Measurements from ENCODE around the gene MORN1.

Gene MORN1

DNA sequence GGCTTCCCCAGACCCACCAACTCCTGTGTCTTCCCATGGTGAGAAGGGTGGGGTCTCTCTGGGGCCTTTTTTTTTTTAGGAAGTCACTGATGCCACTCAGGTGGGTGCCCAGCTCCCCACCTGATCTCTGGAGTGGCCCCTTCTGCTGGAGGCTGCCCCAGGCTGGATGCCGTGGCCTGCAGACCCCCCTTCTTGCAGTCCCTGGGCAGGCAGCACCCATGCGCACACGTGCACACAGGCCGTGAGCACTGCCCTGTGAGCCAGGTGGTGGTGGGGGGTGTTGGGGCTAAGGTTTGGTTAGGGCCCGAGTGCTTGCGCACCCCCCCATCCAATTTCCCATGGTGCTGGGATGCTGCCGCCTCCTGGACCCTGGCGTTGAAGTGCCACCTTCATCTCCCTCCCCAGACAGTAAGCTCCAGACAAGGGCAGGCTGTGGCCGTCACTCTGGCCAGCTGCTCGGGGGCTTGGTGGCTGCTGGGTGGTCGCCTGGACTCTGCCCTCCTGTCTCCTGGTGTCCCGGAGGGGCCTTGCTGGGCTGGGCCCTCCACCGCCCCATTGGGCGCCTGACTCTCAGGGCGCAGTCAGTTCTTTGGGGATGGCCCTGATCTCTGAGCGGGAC is 112.7 kb downstream of the MORN1 start:
- intact Hi-C loops (cut with DNase I) = no loop called here

DNA sequence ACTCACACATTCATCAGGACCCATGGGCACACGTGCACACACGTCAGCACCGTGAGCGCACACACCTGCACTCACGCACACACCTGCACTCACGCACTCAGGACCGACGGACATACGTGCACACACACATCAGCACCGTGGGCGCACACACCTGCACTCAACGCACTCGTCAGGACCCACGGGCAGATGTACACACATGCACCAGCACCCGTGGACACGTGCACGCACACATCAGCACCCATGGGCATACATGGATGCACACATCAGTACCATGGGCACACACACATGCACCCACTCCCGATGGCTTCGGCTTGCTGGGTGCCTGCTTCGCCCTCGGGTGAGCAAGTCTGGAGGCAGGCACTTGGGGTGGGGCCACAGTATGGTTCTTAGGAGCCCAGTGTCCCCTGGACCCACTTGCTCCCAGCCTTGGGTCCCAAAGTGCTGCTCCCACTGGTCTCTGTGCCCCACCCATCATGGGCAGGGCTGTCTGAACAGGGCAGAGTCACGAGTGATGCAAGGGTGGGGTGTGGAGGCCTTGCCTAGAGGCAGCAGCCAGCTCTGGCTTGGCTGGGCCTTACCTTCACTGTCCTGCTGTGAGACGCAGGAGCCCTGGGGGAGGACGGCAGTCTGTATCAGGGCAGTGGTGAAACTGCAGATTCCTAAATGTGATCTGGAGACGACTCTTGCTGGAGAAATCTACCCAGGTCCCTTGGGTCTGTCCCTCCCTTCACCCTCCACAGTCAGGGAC is 113.4 kb downstream of the MORN1 start:
- DNase-seq = no peak
- intact Hi-C loops (cut with DNase I) = no loop called here

More for the DNA sequence above, 112.7 kb downstream of the MORN1 start:
- DNase-seq = no peak

DNA sequence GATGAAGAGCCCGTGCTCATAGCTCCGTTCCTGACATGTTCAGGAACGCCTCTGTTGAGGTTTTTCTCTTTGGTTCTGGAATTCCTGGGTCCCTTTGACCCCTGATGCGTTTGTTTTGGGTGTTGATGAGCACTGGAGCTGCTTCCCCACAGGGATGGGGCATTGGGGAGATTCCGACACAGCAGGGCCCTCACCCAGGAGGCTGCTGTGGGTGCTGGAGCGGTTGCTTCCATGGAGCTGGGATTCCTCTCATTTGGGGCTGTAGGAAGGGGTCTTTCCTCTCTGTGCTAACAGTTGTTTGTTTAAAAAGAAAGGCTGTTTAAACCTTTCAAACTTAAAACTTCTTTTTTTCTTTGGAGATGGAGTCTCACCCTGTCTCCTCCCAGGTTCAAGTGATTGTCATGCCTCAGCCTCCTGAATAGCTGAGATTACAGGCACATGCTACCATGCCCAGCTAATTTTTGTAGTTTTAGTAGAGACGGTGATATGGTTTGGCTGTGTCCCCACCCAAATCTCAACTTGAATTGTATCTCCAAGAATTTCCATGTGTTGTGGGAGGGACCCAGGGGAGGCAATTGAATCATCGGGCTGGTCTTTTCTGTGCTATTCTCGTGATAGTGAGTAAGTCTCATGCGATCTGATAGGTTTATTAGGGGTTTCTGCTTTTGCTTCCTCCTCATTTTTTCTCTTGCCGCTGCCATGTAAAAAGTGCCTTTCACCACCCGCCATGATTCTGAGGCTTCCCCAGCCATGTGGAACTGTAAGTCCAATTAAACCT is 114.4 kb downstream of the MORN1 start:
- DNase-seq = peak in 1 of 42 donors; percentile 32
- intact Hi-C loops (cut with DNase I) = no loop called here

DNA sequence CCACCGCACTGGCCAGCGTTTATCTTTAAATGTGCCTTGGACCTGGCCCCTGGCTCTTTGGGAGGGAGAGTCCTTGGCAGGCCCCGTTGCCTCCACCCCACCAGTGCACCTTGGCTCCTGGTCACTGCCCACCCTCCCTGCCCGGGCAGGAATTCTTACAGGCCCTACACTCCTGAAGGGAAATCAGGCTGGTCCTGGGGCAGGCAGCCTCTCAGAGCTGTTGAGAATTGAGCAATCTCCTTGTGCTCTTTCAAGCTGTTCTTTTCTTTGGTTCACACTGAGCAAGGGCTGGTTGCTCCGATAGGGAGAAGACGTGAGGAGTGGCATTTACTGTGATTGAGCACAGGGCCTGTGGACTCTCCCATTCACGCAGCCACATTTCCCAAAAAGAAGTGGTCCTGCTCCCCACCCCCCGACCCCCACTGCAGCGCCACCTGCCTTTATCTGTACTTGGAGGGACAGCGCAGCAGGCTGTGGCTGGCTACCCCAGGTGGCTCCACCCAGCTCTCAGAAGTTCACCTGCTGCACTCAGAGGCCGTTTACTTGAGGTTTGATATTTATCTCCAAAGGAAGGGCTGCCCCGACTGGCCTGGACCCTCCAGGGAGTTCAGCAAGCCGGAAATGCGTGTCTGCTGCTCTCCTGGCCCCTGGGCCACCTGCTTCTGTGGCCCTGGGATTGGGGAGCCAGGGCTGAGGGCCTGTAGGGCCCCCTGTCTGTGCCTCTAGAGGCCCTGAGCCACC is 115.4 kb downstream of the MORN1 start:
- no peak for DNase-seq
- intact Hi-C loops (cut with DNase I) = no loop called here

DNA sequence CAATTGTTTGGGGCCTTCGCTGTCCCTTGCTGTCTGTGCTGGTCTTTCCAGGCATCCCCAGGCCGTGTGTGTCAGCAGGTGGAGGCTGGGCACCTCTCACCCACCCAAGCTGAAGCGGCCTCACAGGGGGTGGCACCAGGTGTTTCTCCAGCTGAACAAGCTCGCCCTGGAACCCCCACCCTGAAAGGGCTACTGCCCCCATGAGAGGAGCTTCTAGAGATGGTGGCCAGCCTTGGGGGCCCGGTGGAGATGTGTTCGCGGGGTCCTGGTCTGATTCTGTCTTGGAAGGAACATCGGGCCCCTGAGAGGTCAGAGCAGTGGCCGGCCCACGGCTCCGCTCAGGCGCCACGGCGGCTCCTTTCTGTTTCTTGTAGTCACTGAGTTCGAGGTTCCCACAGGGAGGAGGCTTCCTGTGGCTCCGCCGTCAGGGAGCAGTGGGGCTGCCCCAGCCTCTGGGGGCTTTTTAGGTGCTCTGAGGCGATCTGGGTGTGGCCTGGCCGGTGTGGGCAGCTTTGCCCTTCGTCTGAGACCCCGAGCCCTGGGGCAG is 116.4 kb downstream of the MORN1 start:
- intact Hi-C loops (cut with DNase I) = no loop called here
- DNase-seq = no peak

DNA sequence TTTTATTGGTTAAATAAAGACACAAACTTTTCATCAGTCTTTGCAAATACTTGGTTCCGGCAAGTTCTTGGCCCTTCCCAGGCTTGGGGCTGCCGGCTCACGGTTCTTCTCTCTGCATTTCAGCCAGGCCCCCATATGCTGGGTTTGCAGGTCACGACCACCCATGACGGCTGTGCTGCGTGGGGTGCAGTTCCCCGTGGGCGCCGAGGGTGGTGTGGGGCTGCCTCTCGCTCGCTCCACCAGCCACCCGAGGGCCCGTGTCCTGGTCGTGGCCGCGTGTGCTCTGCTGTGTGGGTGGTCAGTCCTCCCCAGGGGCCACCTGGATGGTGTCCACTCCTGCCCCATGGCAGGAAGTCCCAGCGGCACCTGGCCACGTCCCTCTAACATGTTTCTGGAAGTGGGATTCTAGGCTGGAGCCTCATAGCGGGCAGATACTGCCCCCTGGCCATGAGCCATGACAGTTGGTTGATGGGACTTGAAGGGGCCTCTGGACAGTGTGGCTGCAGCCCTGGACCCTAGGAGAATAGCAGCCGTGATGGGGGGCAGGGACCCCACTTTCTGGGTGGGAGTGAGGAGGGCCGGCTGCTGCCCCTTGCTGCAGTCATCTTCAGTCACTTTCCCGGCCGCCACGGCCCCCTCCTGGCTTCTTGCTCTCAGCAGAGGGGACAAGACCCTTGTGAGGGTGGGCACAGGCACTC is 117.0 kb downstream of the MORN1 start:
- DNase-seq = no peak
- intact Hi-C loops (cut with DNase I) = no loop called here

DNA sequence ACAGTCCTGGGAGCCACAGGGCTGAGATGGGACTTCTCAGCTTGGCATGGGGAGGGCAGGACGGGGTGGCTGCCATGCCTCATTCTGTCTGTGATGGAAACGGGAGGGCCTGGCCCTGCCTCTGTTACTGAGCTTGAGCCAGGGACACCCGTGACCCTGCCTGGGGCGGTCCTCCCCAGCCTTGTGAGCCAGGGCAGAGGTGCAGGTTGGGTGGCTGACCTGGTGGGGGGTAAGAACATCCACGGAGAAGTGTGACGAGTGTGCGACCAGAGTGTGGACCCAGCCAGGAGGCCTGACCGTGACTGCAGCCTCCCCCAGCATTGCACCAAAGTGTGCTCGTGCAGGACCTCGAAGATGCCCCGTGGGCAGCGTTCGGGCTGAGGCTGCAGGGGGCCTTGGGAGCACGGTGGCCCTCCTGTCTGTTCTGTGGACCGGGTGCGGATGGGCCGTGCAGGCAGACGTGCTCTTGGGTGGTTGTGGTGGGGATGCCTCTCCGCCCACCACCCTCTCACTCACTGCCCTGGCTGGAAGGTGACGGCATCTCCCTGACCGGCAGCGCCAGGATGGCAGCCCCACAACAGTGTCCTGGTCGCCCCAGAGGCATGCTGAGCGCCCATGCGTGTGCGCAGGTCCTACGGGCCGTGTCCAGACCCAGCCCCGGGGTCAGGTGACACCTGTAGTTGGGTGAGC is 117.8 kb downstream of the MORN1 start:
- intact Hi-C loops (cut with DNase I) = no loop called here
- no peak for DNase-seq

DNA sequence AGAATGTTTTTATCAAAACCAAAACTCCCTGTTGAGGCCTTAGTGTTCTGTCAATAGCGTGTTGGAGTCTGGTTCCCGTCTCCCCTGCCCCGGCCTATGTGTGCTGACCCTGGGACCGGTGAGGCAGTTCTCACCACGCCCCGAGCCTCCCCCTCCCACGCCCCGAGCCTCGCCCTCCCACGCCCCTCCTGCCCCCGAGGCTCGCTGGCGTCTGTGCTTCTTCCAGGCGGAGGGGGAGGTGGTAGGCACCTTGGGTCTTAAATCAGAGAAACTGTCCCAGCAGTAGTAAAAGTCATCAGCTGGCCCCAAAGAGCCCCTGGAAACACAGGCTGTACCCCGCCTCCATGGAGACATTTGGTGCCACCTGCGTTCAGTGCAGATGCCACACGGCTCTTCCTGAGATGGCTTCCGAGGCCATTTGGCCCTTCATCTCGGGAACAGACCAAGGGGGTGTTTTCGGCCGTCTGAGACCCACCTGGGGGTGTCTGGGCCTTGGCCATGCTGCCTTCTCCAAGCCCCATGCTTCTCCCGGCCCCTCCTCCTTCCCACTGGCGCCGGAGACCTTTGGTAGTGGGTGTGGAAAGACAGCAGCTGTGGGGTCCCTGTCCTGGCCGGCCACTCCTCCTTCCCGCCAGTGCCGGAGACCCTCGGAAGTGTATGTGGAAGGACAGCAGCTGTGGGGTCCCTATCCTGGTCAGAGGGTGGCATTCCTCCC is 118.5 kb downstream of the MORN1 start:
- intact Hi-C loops (cut with DNase I) = no loop called here
- DNase-seq = no peak

DNA sequence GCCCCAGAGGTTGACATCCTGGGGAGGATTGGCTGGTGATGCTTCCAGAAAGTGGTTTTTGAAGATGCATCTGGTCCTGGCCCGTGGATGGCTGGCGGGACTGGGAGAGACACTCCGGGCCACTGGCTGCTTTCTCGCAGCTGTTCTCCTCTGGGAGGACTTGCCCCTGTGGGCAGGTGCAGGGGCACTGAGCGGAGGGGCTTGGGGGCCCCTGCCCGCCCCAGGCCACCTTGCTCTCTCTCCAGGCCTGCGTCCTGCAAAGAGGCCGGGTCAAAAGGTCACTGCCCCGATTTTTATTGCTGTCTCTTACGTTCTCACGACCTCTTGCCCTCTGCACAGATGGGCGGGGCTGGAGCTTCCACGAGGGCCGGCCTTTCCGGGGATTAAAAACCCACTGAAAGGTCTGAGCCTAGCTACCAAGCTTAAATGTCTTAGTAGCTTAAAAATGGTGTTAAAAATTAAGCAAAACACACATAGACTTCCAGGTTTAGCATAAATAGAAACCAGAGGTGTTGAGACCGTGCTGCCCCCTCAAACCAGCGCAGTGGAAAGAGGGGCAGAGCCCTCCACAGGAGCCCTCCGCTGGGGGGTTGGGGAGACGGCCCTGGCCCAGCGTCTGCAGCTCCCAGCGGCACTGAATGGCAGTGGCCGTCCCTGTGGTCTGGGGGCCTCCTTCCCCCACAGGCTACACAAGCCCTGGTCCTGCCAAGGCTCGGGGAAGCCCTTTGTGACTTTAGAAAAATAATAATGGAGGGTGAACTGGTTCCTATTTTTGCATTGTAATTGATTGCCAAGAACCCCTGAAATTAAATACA is 119.3 kb downstream of the MORN1 start:
- no peak for DNase-seq
- intact Hi-C loops (cut with DNase I) = no loop called here
